Activated CD8-positive, alpha-beta memory T cell treated with anti-CD3 and anti-CD28 coated beads for 24 hours (primary cell): ENCODE results near the gene PPIF.
"Not testable (repeated sequence)": the region's sequence is repeated elsewhere in the genome, so short reads cannot be mapped to it uniquely, and the experiment has no call there.

ENCODE experiments used
- DNase-seq: peaks from one replicate; pipeline ENCODE4 v3.0.0-alpha.2; 2020

PPIF gene

DNA sequence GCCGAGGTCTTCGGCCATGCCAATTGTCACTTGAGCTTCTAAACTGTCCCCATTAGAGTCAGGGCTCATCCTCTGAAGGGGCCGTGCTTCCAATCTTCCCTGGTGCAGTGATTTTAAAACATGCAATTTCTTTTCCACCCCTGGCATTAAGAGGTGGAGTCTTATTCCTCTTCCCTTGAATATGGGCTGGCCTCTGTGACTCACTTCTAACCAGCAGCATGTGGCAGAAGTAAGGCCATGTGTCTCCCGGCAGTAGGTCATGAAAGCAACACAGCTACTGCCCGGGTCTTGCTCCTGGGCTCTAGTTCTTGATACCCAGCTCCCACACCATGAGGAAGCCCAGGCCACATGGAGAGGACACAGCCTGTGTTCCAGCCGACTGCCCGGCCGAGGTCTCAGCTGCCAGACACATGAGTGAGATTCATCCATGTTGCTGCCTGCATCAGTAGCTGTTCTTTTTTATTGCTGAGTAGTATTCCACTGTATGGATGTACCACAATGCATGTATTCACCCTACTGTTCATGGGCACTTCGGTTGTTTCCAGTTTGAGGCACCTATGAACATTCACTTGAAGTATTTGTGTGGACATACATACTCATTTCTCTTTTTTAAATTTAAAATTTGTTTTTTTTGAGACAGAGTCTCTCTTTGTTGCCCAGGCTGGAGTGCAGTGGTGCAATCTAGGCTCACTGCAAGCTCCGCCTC is 14.5 kb upstream of the PPIF start:
- not testable (repeated sequence) for DNase-seq

DNA sequence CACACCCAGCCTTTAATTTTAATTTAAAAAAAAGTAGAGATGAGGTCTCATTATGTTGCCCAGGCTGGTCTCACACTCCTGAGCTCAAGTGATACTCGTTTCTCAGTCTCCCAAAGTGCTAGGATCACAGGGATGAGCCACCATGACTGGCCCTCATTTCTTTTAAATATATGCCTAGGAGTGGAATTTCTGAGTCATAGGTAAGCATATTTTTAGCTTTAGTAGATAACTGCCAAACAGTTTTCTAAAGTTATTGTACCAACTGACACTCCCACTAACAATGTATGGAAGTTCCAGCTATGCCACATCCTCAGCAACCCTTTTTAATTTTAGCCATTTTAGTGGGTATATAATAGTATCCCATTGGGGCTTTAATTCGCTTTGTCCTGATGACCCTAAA is 13.8 kb upstream of the PPIF start:
- DNase-seq, result no peak

DNA sequence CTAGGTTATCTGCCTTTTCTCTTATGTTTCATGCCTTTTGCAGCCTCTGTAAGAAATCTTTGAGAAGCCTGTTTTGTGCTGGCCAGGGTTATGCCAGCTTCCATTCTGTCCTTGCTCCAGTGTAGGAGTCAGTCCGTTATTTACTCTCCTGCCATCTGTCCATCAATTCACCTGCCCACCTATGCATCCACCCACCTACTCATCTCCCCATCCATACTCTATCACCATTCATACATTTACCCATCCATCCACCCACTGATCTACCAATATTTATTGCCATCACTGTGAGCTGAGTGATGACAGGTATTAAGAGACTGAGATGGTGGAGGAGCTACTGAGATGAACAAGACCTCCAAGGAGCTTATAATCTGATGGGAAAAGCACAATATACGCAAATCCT is 12.7 kb upstream of the PPIF start:
- no peak for DNase-seq

DNA sequence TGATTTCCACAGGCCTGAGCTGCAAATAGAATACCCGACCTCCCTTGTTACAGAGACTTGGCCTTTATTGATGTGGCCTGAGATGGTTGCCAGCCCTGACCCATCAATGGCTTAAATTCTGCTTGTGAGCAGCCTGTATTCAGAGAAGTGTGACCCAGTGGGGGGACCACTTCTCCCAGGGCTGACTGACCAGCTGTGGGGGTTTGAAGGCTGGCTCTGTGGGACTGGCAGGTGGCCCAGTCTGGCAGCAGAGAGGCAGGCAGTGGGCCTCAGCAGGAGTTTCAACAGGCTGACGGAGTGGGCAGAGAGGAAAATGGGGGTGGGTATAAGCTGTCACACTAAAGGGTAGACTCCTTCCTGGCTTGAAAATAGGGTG is 12.2 kb upstream of the PPIF start:
- no peak for DNase-seq

DNA sequence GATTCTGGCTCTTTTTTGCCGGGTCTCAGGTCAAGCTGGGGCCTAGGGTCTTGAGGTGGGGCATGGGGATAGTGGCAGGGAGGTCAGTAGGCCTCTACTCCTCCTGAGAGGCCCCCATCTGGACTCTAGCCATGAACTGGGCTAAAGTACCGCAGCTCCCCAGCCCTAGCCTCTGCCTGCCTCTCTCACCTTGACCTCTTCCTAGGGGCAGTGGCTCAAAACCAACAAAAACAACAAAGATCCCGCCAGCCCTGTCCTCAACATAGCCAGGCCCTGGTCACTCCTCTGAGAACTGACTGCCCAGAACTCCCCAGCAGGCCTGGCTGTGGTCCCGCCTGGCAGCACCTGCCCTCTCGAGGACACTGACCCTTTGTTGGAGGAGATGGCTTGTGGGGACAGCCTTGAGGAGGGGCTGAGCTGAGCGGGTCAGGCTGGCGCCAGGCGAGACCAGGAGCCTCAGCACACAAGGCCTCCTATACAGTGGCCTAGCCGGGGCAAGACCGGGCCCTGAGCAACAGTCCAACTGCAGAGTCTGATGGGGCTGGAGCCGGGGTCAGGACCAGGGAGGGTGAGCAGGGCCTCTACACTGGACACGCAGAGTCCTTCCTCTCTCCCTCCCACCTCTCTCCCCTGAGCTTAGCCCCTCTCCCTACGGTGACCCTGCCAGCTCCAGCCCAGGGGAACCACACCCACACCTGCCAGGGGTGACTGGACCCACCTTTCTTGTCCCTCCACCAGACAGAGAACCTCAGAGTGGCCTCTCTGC is 11.6 kb upstream of the PPIF start:
- DNase-seq, result no peak

DNA sequence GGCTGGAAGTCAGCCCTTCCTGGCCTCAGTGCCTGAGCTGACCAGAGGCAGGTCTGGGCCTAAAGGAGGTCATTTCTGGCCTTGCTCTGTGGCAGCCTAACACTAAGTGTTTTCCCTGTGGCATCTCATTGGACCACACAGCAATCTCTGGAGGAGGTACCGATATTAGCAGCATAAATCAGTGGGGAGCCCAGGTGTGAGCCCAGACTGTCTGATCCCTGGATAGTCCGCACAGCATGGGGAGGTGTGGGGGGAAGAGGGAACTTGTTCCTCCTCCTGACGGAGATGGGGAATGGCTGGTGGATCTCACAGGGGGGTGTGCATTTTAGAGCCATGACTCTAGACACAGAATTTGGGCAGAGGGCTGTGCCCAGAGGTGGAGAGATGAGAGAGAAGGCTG is 11.0 kb upstream of the PPIF start:
- DNase-seq, result no peak

DNA sequence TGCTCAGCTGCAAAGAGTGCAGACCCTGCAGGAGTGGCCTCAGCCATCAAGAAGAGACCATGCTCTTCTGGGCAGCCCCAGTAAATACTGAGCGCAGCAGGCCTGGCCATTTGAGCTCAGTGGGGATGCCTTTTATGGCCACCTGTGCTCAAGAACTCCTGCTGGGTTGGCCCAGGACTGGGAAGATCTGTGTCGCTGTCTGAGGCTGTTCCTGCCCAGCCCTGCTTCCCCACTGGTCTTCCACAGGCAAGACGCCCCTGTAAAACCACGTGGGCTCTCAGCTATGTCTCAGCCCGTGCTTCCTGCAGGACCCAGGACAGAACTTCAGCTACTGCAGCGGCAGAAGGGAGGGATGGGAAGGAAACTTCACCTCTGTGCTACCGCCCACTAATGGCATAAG is 10.5 kb upstream of the PPIF start:
- no peak for DNase-seq

DNA sequence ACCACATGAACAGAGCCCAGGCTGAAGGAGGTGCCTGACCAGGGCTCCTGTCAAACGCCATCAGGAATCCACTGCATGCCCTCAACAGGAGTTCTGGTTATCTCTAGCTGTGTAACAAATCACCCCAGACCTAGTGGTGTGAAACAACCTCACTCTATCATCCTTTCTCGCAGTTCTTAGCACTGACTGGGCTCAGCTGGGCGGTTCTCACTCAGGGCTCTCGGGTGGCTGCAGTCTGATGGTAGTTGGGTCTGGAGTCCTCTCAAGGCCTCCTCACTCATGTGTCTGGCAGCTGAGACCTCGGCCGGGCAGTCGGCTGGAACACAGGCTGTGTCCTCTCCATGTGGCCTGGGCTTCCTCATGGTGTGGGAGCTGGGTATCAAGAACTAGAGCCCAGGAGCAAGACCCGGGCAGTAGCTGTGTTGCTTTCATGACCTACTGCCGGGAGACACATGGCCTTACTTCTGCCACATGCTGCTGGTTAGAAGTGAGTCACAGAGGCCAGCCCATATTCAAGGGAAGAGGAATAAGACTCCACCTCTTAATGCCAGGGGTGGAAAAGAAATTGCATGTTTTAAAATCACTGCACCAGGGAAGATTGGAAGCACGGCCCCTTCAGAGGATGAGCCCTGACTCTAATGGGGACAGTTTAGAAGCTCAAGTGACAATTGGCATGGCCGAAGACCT is 9.3 kb upstream of the PPIF start:
- not testable (repeated sequence) for DNase-seq

DNA sequence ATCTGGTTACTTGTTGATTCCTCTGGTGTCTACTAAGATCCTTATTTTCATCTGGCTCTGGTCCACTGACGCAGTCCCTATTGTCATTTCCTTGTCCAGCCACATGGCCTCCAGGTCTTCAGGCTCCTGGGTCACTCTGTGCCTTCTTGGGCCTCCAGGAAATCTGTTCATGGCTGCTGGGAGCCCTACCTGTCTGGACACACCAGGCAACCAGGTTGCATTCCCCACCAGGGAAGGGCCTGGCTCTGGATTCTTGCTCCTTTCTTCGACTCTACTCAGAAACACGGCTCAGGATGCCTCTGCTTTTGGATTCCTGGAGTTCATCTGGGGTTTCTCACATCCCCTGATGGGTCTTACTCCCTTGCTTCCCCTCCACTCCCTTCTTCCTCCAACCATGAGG is 8.0 kb upstream of the PPIF start:
- DNase-seq, result no peak

DNA sequence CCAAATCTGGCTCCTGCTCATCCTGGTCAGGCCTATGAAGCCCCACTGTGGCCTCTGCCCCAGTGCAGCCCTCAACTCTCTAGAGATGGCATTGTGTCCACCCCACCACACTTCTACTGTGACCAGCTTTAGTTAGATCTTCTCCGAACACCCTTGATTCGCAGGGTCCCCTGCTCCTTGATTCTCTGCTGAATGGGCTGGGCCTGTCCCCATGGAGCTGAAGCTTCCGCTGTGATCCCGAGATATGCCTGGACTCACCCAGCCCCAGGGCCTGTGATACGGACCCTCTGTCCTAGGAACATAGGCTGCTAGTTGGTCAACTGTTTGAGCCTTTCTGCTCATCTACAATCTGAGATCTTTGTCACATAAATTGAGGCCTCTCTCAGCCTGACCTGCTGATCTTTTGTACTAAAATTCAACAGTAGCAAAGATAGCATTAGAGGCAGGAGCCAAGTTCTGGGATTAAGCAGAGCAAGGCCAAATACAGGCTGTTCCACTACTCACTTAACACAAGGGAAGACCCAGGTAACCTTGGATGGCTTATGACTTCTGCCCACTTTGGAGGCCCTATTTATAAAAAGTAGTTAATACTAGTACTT is 6.5 kb upstream of the PPIF start:
- peak; percentile 28 for DNase-seq

DNA sequence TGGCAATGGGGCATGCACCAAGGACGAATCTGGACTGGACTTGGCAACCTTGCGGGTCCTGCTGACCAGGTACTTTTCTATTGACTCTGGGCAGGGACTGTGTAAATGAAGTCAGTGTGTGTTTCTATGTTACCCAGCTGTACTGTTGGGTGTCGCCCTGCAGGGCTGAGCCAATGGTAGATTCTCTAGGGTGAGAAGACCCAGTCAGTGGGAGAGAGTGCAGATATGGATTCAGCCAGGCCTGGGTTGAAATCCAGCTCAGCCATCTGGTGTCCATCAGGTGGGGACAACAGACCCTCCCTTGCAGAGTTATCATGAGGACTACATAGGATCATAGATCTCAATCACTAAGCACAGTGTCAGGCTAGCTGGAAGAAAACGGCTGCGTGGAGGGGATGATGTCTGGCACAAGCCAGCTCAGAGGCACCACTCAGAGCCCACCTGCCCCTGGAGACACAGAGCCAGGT is 4.9 kb upstream of the PPIF start:
- DNase-seq, result peak; percentile 49

DNA sequence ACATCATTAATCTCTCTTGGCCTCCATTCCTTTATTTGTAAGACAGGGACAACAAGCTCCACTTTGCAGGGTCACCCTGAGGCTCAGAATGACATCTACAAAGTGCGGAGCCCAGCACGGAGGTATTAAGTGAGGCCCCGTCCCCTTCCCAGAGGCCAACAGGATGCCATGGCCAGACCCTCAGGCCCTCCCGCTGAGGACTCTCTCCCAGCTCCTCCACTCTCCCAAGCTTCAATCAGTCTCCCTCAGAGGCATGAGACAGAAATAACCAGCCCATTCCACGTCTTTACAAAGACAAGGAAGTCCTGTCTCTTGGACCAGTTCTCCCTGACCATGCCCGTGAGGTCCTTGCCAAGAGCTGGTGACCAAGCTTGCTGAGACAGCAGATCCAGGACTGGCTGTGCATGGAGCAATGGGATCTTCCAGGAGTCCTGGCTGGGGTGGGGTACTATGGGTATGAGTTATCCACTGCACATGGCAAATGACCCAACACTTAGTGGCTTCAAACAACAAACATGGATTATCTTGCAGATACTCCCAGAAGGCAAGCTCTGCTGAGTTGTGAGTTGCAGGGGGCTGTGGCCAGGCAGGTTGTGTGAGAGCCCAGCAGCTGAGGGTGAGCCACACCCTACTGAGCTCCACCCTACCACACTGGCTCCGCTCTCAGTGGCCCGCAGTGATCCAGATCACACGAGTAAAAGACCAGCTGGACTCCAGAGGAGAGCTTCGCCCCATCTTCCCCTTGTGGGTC is 4.3 kb upstream of the PPIF start:
- DNase-seq, result peak; percentile 55

DNA sequence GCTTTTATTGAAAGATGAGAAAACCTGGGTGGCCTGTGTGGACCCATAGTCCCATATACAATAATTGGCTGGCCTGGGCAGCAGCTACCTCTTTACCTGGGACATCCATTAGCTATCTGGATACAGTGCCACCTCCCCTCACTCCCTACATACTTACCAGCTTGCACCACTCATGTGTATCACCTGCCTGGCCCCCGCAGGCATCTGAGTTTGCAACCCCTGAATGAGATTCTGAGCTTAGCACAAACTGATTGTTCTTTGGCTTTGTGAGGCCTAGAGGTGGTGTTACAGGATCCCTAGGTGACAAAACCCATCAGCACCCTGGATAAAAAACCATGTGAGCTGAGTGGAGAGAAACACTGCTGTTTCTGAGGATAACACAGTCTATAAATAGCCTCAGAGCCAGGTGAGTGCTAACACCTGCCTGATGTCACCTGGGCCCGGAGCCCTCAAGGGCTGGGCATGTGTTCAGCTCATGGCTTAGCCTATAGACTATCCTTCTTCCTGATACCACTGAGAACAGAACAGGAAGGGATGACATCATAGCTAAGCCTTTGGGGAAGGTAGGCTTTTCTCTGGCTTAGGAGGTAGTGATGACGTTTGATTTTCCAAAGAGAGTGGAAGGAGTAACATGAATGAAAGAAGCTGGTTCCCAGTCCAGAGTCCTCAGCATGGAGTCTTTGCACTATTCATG is 2.6 kb upstream of the PPIF start:
- no peak for DNase-seq

DNA sequence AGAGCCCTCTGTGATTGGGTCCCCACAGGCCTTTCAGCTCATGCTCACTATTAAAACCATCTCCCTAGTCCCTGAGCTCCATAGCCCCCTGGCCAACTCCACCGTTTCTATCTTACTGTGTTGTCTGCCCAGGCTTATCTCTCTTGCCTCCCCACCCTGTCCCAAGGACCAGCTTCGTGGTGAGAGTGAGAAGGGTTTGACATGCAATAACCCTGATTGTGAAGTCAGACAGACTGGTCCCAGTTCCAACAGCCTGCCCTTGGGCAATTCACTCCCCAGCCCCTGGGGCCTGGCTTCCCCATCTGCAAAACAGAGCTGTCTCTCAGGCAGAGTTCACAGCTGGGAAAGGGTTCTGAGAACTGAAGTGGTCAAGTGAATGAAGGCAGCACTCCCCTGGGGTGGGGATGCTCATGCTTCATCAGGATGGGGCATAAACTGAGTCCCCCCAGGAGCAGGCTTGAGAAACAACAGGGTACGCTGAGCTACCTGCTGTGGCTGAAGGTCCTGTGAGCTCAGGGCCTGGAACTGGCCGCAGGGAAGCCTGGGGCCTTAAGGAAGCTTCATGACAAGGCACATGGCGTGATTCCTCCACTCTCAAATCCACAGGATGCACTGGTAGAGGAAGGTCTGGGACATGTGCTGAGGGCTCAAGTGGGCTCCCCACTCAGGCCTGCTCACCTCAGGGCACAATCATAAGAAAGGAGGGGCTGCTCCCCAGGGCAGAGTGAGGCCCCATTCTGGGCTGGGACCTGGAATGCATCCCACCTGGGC is 1.8 kb upstream of the PPIF start:
- no peak for DNase-seq

DNA sequence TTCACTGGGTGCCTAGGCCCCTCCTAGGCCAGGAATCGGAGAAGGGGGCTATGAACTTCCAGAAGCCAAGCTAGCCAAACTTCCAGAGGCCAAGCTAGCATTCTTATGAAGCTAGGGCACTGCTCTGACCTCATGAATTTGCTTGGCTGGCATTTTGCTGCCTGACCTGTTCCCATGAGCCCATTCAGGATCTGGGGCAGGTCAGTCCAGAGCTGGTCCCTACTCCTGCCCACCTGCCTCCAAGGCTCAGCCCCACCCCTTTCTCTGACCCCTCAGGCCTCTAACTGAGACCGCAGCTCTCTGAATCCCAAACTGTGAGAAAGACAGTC is 1.3 kb upstream of the PPIF start:
- no peak for DNase-seq

DNA sequence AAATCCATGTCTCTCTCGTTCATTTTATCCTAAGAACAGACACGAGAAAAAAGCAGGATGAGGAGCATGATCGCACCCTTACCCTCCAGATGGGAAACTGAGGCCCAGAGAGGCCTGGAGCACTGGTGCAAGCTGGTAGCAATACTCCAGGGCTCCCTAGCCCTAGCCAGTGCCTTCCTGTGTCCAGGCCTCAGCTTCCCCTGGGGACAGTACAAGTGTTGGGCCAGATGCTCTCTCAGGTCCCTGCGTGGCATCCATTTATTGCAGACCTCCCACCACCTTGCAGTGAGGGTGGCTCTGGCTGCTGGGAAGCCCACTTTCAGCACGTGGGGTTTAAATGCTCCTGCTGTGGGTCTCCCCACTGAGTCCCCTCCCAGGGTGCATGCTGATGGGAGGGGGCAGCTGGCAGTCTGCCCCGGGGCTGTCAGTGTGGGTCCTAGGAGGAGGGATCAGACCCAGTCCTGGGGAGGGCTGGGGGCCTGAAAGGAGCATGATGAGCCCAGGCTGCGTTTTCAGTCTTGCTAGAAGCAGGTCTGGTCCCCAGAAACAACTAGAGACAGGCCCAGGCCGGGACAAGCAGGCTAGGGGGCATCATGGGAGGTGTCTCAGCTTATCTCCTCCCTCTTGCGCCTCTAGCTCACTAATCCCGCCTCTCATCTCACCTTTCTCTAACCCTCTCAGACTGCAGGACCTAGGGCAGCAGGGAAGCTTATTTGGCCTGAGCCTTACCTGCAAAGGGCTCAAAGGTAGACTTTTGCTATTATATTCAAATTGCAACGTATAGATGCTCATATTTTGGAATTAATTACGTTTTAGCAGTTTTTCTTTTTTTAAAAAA is 662 bp upstream of the PPIF start:
- peak; percentile 65 for DNase-seq

DNA sequence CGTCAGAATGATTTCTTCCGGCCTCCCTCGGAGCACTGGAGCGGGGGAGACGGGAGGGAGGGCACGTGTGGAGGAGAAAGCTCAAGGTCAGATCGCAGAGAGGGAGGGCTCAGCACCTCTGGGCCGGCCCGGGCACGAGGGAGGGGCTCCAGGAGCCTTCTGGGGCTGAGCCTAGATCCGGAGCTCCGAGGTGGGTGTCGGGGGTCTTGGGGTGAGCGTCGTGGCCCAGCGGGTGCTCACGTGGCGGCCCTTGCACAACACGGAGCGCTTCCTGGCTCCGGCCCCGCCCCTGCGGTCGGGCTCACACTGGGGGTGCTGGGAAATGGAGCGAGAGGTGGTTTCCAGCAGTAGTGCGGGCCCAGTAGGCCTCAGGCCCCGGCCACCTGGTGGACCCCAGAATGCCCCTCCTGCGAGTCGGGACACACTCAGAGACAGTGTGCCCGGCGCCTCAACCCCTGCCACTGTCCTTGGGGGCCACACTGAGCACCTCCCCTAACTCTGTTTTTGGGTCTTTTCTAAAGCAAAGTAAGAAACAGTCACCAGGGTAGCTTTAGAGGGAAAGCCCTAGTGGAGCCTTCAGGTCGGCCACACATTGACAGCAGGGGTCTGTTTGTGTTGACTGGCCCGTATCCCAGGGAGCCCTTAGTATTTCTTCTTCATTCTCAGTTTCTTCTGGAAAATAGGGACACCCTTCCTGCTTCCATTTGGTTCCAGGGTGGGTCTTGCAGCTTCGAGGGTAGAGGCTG is 798 bp downstream of the PPIF start:
- peak; percentile 90 for DNase-seq

DNA sequence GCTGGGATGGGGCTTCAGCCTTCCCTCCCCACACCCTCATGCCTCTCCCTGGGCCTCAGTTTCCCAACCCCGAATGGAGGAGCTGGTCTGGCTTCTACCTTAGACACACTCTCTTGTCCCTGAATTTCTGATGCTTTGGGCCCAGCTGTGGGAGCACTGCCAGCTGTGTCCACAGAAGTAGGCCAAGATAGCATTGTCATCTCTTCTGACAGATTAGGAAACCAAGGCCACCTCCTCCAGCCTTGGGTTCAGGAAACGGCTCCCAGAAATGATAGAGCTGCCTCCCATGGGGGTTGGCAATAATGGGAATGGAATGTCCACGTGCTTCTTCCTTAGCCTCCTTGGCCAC is 1.3 kb downstream of the PPIF start:
- no peak for DNase-seq

DNA sequence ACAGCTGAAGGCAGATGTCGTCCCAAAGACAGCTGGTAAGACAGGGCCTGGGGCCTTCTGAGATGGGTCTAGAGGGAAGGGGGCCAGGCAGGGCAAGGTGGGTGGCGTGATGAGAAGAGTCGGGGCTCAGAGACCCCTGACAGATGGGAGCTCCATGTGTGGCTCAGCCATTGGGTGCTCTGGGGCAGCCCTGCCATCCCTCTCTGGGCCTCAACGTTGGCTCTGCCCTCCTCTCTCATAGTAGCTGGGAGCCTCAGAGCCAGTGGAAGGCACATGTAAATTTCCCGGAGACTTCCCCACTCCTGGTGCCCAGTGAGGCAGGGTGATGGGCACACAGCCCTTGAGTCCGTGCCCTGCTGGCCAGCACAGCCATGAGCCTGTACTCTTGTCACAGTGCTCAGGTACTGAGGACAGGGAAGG is 1.8 kb downstream of the PPIF start:
- no peak for DNase-seq
